ACC112 (cell line): ENCODE results near the gene CHTOP.
"Not testable (repeated sequence)": the region's sequence is repeated elsewhere in the genome, so short reads cannot be mapped to it uniquely, and the experiment has no call there.

Experiments
- H2AFZ ChIP-seq: fragments of 200-600 bp; sonication (generic); one replicate; pipeline ENCODE4 v1.6.0; 2017; ENCODE audit warnings: antibody characterized with exemption, low read length; ENCODE audit not compliant: unreplicated experiment
- H3K27ac ChIP-seq: fragments of 200-600 bp; sonication (generic); 2 replicates; pipeline ENCODE4 v1.5.1; 2014; ENCODE audit warnings: low read depth, mild to moderate bottlenecking, antibody characterized with exemption, low read length, moderate library complexity
- H3K27me3 ChIP-seq: fragments of 200-600 bp; sonication (generic); 2 replicates; pipeline ENCODE4 v1.6.1; 2014; ENCODE audit warnings: mild to moderate bottlenecking, antibody characterized with exemption, low read length, moderate library complexity, mixed read lengths; ENCODE audit not compliant: insufficient read depth
- H3K36me3 ChIP-seq: fragments of 200-600 bp; sonication (generic); 2 replicates; pipeline ENCODE4 v1.6.1; 2016; ENCODE audit warnings: mild to moderate bottlenecking, antibody characterized with exemption, low read length, moderate library complexity, mixed read lengths; ENCODE audit not compliant: insufficient read depth
- H3K4me1 ChIP-seq: fragments of 200-600 bp; sonication (generic); one replicate; pipeline ENCODE4 v1.6.1; 2016; ENCODE audit warnings: low read length, mixed read lengths; ENCODE audit not compliant: insufficient read depth, unreplicated experiment, control insufficient read depth
- H3K4me3 ChIP-seq: fragments of 200-600 bp; sonication (generic); 2 replicates; pipeline ENCODE4 v1.5.1; 2014; ENCODE audit warnings: mild to moderate bottlenecking, low read depth, low read length
- H3K79me2 ChIP-seq: fragments of 200-600 bp; sonication (generic); one replicate; pipeline ENCODE4 v1.6.0; 2016; ENCODE audit warnings: low read length; ENCODE audit not compliant: control insufficient read depth, unreplicated experiment, insufficient read depth

Gene CHTOP

GRCh38 chr1:153633161-153633753 lies 609 bp upstream of the CHTOP start:
- Histone ChIP-seq H3K4me3 (peak overlapping the region; percentile 94), H3K27me3 (no peaks in the 10 kb centered on the region), H3K4me1 (peaks cover 17% of the 10 kb centered on the region), H2AFZ (peak overlapping the region; percentile 34), H3K27ac (peak overlapping the region; percentile 100), H3K79me2 (peaks cover 38% of the 10 kb centered on the region), H3K36me3 (peaks cover 28% of the 10 kb centered on the region)

DNA sequence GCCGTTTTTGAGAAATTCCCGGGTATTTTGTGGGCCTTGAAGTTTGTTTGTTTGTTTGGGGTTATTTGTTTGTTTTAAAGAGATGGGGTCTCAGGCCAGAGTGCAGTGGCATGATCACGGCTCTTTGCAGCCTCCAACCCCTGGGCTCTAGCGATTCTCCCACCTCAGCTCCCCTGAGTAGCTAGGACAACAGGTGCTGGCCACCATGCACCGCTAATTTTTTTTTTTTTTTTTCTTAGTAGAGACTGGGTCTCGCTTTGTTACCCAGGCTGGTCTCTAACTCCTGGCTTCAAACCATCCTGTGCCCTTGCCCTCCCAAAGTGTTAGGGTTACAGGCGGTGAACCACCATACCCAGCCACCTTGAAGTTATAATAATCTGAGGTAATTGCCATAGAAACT lies 2.0 kb downstream of the CHTOP start:
- H3K27me3 ChIP-seq = no peaks in the 10 kb centered on the region
- peaks cover 46% of the 10 kb centered on the region for H3K79me2 ChIP-seq
- H3K4me3 ChIP-seq = peak overlapping the region; percentile 94
- H3K4me1 ChIP-seq = peaks cover 17% of the 10 kb centered on the region
- H3K36me3 ChIP-seq = peaks cover 42% of the 10 kb centered on the region
- no peak overlapping the region for H3K27ac ChIP-seq
- H2AFZ ChIP-seq = no peak overlapping the region

- H3K79me2 ChIP-seq = peaks cover 46% of the 10 kb centered on the region
- H3K27me3 ChIP-seq = no peaks in the 10 kb centered on the region
- H3K4me3 ChIP-seq = peak overlapping the region; percentile 94; the same call in 1 of the 2 replicates
- H3K27ac ChIP-seq = no peak overlapping the region; the same call in 1 of the 2 replicates
- H3K4me1 ChIP-seq = peaks cover 17% of the 10 kb centered on the region
- H3K36me3 ChIP-seq = peaks cover 47% of the 10 kb centered on the region
- H2AFZ ChIP-seq = no peak overlapping the region
Observed at GRCh38 chr1:153636312-153636711, 2.4 kb downstream of the CHTOP start.

DNA sequence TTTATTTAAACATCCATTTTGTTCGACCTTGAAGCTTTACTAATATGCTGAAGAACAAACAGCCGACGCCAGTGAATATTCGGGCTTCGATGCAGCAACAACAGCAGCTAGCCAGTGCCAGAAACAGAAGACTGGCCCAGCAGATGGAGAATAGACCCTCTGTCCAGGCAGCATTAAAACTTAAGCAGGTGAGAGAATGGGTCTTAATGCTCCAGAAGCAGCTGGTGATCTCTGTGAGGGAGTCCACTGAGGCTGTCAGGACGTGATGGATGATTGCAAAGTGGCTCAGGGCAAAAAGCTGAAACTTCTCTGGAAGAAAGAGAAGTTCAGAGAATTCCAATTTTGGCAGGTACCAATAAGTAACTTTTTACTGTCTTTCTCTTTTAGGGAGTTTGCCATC lies 4.4 kb downstream of the CHTOP start:
- no peak overlapping the region for H3K27ac ChIP-seq
- peaks cover 53% of the 10 kb centered on the region for H3K36me3 ChIP-seq
- no peak overlapping the region for H3K4me3 ChIP-seq
- peaks cover 14% of the 10 kb centered on the region for H3K4me1 ChIP-seq
- no peaks in the 10 kb centered on the region for H3K27me3 ChIP-seq
- H2AFZ ChIP-seq = no peak overlapping the region
- H3K79me2 ChIP-seq = peaks cover 53% of the 10 kb centered on the region

- H3K4me3 ChIP-seq = no peak overlapping the region
- no peaks in the 10 kb centered on the region for H3K27me3 ChIP-seq
- H3K27ac ChIP-seq = no peak overlapping the region
- no peak overlapping the region for H2AFZ ChIP-seq
- H3K79me2 ChIP-seq = peaks cover 53% of the 10 kb centered on the region
- H3K4me1 ChIP-seq = peaks cover 14% of the 10 kb centered on the region
- peaks cover 62% of the 10 kb centered on the region for H3K36me3 ChIP-seq
Observed at GRCh38 chr1:153639280-153639679, 5.4 kb downstream of the CHTOP start.

GRCh38 chr1:153640213-153640612 lies 6.3 kb downstream of the CHTOP start:
- H2AFZ ChIP-seq, H3K27me3 ChIP-seq, H3K4me3 ChIP-seq, H3K27ac ChIP-seq: not testable (repeated sequence)
- Histone ChIP-seq H3K79me2 (peaks cover 44% of the 10 kb centered on the region), H3K36me3 (peaks cover 71% of the 10 kb centered on the region), H3K4me1 (peaks cover 14% of the 10 kb centered on the region)

DNA sequence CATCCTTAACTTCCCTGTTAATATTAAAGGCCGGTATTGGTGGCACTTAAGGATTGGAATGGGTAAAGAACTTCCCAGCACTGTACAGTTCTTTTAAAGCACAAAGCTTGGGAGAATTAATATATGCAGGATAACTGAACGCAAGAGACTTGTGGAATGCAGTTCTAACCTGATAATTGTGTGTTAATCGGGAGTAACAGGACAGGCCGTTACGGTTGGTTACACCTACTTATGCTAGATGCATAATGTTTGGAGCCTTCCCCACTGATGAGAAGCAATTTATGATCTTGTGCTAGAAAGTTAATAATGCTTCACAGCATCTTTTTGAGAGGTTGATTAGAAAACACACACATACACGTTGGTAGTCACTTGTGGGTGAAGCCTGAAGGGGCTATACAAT lies 7.0 kb downstream of the CHTOP start:
- peaks cover 75% of the 10 kb centered on the region for H3K36me3 ChIP-seq
- peaks cover 8% of the 10 kb centered on the region for H3K4me1 ChIP-seq
- no peaks in the 10 kb centered on the region for H3K27me3 ChIP-seq
- peaks cover 37% of the 10 kb centered on the region for H3K79me2 ChIP-seq
- H3K4me3 ChIP-seq = no peak overlapping the region
- H3K27ac ChIP-seq = no peak overlapping the region
- H2AFZ ChIP-seq = no peak overlapping the region

DNA sequence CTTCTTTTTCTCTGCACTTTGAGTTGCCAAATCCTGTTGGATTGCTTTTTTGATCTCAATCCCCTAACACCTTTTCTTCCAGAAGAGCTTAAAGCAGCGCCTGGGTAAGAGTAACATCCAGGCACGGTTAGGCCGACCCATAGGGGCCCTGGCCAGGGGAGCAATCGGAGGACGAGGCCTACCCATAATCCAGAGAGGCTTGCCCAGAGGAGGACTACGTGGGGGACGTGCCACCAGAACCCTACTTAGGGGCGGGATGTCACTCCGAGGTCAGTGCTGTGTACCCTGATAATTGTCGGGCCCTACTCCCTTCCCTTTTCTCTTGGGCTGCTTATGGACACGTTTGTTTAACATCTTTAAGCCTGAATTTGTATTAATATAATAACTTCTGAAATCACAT lies 8.3 kb downstream of the CHTOP start:
- Histone ChIP-seq H3K27me3 (no peaks in the 10 kb centered on the region), H3K4me3 (no peak overlapping the region), H3K79me2 (peaks cover 24% of the 10 kb centered on the region), H3K27ac (no peak overlapping the region), H2AFZ (no peak overlapping the region), H3K36me3 (peaks cover 64% of the 10 kb centered on the region), H3K4me1 (no peaks in the 10 kb centered on the region)

DNA sequence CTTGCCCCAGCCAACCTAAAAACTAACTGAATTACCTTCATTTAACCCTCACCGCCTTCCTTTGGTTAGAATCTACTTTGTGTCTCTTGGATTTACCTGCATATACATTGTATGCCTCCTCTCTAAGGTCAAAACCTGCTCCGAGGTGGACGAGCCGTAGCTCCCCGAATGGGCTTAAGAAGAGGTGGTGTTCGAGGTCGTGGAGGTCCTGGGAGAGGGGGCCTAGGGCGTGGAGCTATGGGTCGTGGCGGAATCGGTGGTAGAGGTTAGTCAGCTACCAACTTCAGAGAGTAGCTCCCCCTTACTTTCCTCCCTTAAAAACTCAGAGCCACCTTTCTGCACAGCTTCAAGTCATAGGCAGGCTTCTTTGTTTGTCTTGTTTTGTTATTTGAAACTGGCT lies 9.2 kb downstream of the CHTOP start:
- H3K27ac ChIP-seq = no peak overlapping the region
- H3K27me3 ChIP-seq = no peaks in the 10 kb centered on the region
- no peak overlapping the region for H3K4me3 ChIP-seq
- H3K4me1 ChIP-seq = no peaks in the 10 kb centered on the region
- no peak overlapping the region for H2AFZ ChIP-seq
- peaks cover 56% of the 10 kb centered on the region for H3K36me3 ChIP-seq
- H3K79me2 ChIP-seq = peaks cover 17% of the 10 kb centered on the region

DNA sequence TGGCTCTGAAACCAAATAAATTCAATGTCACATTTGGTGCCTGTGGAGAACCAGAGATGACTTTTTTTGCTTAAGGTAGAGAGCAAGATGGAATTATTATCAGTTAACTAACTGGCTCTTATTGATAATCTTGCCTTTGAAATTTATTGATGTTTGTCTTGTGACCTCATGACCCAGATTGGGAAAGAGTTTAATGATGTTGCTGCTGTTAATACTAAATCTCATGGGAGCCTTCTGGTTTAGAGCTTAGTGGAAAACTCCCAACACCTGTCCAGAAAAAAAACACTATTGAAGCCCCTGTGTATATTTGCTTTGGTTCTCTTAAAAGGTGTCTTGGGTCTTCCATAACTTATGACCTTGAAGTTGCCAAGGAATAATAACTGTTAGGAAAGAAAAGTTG lies 9.9 kb downstream of the CHTOP start:
- Histone ChIP-seq H3K79me2 (peaks cover 12% of the 10 kb centered on the region), H3K4me3 (no peak overlapping the region), H3K27me3 (no peaks in the 10 kb centered on the region), H2AFZ (no peak overlapping the region), H3K27ac (no peak overlapping the region), H3K36me3 (peaks cover 51% of the 10 kb centered on the region), H3K4me1 (no peaks in the 10 kb centered on the region)

DNA sequence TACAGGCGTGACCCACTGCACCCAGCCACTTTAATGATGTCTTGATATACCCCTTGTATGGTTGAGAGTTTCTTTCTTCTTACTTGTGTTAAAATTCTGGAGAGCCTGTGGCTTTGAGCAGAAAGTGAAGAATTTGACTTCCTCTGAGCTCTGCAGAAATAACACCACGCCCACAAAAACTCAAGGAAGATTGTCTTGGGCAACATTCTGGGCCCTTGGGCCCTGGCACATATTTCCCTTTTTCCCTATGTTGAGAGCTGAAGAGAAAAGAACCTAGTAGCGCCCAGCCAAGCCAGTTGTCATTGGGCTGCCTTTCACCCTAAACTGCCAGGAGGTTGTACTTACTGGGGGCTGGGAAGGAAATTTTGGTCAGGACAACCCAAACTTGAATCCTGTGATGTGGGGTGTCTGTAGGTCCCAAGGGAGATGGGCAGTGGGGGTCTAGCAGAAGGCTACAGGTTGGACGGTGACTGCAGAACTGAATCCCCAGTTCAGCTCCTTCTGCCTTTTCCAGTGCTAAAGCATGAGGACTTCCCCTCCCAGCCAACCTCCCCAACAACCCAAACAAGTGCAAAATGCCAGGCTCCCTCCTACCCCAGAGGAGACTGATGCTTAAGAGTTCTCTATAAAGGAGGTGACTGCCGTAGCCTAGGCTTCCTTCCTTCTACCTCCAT lies 12.9 kb downstream of the CHTOP start:
- no peaks in the 10 kb centered on the region for H3K4me1 ChIP-seq
- H2AFZ ChIP-seq = no peak overlapping the region
- H3K27ac ChIP-seq = no peak overlapping the region
- H3K36me3 ChIP-seq = peaks cover 31% of the 10 kb centered on the region
- peaks cover 1% of the 10 kb centered on the region for H3K79me2 ChIP-seq
- H3K4me3 ChIP-seq = no peak overlapping the region
- no peaks in the 10 kb centered on the region for H3K27me3 ChIP-seq
